Ishikawa (cell line): Measurements from ENCODE around the gene CDYL2.

ENCODE experiments used
- EGR1 ChIP-seq: IDR thresholded peaks from 2 replicates; pipeline ENCODE4 v1.6.1; 2012
- EP300 ChIP-seq: IDR thresholded peaks from 2 replicates; pipeline ENCODE4 v1.6.1; 2012; ENCODE audit warnings: borderline replicate concordance
- FOXM1 ChIP-seq: IDR thresholded peaks from 2 replicates; pipeline ENCODE4 v1.6.1; 2012; ENCODE audit warnings: low read depth, borderline replicate concordance
- MAX ChIP-seq: IDR thresholded peaks from 2 replicates; pipeline ENCODE4 v1.6.1; 2012
- NFIC ChIP-seq: IDR thresholded peaks from 2 replicates; pipeline ENCODE4 v1.6.1; 2012
- RAD21 ChIP-seq: IDR thresholded peaks from 2 replicates; pipeline ENCODE4 v1.6.1; 2012; ENCODE audit warnings: low read depth
- REST ChIP-seq: IDR thresholded peaks from 2 replicates; pipeline ENCODE4 v1.6.1; 2012; ENCODE audit warnings: low read depth, mild to moderate bottlenecking
- TAF1 ChIP-seq: IDR thresholded peaks from 2 replicates; pipeline ENCODE4 v1.6.1; 2012; ENCODE audit warnings: low read depth, mild to moderate bottlenecking
- TCF12 ChIP-seq: IDR thresholded peaks from 2 replicates; pipeline ENCODE4 v1.6.1; 2012; ENCODE audit warnings: low read depth
- TEAD4 ChIP-seq: IDR thresholded peaks from 2 replicates; pipeline ENCODE4 v1.6.1; 2012

GRCh38 chr16:80602894-80603293, 201.5 kb downstream of the CDYL2 start:
- TF ChIP-seq NFIC (no peak), TCF12 (no peak), EGR1 (no peak), RAD21 (no peak), REST (no peak), EP300 (no peak), TAF1 (no peak), MAX (no peak), FOXM1 (no peak), TEAD4 (no peak)
